MCF 10A (cell line): ENCODE data around the gene ENOSF1. TPM values are rescaled to one million over a fixed set of nuclear protein-coding genes. Genes with fewer than 3 reads are reported as not detected.
"Not testable (repeated sequence)": the region's sequence is repeated elsewhere in the genome, so short reads cannot be mapped to it uniquely, and the experiment has no call there.

ENCODE experiments used
- BruUV-seq: library from RNA; stranded (reverse); fragments of 400-500 nt; replicated peaks from 2 replicates; lab custom pipeline; 2021; lab: Mats Ljungman, UMichigan
- CTCF ChIA-PET: fragments of 300-600 bp; sonication (Branson Sonifier 250); formaldehyde crosslinking; extraction: SDS; loops from one replicate; lab custom pipeline; 2021; ENCODE audit warnings: antibody characterized with exemption, inconsistent platforms; lab: Yijun Ruan, JAX
- POLR2A ChIA-PET: fragments of 300-600, 350-650 bp; sonication (Branson Sonifier 250); formaldehyde crosslinking; extraction: SDS; loops from one replicate; lab custom pipeline; 2020; ENCODE audit warnings: antibody characterized with exemption, inconsistent platforms; lab: Yijun Ruan, JAX
- DNase-seq: peaks from one replicate; pipeline ENCODE4 v3.0.0-alpha.2; 2018; ENCODE audit not compliant: unreplicated experiment
- H3K27ac Mint-ChIP-seq: one replicate; pipeline ENCODE4 v1.8.0; 2022; ENCODE audit warnings: mild to moderate bottlenecking, low read depth, mixed read lengths; ENCODE audit not compliant: unreplicated experiment
- H3K27me3 Mint-ChIP-seq: one replicate; pipeline ENCODE4 v1.8.0; 2022; ENCODE audit warnings: mixed read lengths; ENCODE audit not compliant: insufficient read depth, unreplicated experiment
- H3K36me3 Mint-ChIP-seq: one replicate; pipeline ENCODE4 v1.8.0; 2022; ENCODE audit warnings: mild to moderate bottlenecking, moderate library complexity, mixed read lengths; ENCODE audit not compliant: insufficient read depth, unreplicated experiment
- H3K4me1 Mint-ChIP-seq: one replicate; pipeline ENCODE4 v1.8.0; 2022; ENCODE audit warnings: mixed read lengths; ENCODE audit not compliant: insufficient read depth, unreplicated experiment
- H3K4me3 Mint-ChIP-seq: one replicate; pipeline ENCODE4 v1.8.0; 2022; ENCODE audit warnings: mild to moderate bottlenecking, moderate library complexity, mixed read lengths; ENCODE audit not compliant: unreplicated experiment
- H3K9me3 Mint-ChIP-seq: one replicate; pipeline ENCODE4 v1.8.0; 2022; ENCODE audit warnings: mixed read lengths; ENCODE audit not compliant: unreplicated experiment
- intact Hi-C: fragments of 100-400 bp; cut with micrococcal nuclease; formaldehyde crosslinking; loops from 2 replicates; pipeline ENCODE4 v1.14.1; 2022
- total RNA-seq: library from RNA; stranded (reverse); gene quantifications from 2 replicates; pipeline ENCODE4 v1.2.3, GENCODE V29; 2022
- TF ChIP-seq, protein P1 (sequence below): fragments of 200-600 bp; IDR thresholded peaks from one replicate; pipeline ENCODE4 v1.8.0; 2022; ENCODE audit warnings: antibody characterized with exemption, mild to moderate bottlenecking; ENCODE audit not compliant: unreplicated experiment

ENOSF1 gene
- total RNA-seq, 1 experiment from 2014 or later: 106 TPM

DNA sequence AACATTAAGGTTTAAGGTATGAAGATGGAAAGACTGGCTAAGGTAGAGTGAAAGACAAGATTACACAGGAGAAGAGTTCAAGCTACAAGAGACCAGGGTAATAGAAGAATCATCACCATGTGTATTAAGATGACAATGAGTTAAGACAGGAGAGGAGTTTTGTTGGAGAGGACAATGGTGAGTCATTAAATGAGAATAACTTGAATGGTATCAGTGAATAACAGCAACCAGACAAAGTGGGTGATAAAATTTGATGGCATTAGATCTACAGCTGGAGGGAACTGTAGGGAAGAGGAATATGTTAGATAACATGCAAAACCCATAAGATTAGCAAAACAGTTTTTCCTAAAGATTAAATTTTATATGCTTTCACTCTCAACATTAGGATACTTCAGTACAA is 18.8 kb upstream of the ENOSF1 start:
- peaks cover 8% of the 10 kb centered on the region for H3K4me1 Mint-ChIP-seq

DNA sequence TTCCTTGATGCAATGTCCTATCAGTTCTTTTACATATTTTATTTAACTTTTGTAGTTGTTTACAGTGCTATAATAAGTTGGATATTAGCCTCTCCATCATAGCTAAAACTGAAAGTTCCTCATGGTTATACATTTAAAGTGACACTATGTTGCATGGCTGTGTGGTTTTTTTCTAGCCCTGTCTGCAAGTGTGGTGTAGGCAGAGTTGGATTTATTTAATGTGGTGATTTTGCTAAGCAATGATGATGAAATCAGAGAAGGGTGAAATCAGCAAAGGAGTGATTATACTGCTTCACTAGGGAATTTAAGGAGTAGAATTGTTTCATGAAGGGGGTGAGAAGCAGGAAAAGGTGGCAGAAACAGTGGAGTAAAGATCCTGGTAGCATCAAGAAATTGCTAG is 18.3 kb upstream of the ENOSF1 start:
- ChIA-PET POLR2A (no interaction called here), CTCF (interaction anchor here (1.2 to 2.6 kb wide), 3 partner anchors 11 to 109 kb away, joined by 5 to 10 read pairs (median 8); no protein-coding TSS in a partner anchor)
- Mint-ChIP-seq H3K4me1 (peaks cover 8% of the 10 kb centered on the region), H3K27me3 (no peaks in the 10 kb centered on the region), H3K4me3 (no peak overlapping the region), H3K27ac (no peak overlapping the region), H3K36me3 (peaks cover 69% of the 10 kb centered on the region), H3K9me3 (no peaks in the 10 kb centered on the region)
- BruUV-seq: no TSS peak
- intact Hi-C loops: no loop called here
- TF ChIP-seq, protein P1, sequence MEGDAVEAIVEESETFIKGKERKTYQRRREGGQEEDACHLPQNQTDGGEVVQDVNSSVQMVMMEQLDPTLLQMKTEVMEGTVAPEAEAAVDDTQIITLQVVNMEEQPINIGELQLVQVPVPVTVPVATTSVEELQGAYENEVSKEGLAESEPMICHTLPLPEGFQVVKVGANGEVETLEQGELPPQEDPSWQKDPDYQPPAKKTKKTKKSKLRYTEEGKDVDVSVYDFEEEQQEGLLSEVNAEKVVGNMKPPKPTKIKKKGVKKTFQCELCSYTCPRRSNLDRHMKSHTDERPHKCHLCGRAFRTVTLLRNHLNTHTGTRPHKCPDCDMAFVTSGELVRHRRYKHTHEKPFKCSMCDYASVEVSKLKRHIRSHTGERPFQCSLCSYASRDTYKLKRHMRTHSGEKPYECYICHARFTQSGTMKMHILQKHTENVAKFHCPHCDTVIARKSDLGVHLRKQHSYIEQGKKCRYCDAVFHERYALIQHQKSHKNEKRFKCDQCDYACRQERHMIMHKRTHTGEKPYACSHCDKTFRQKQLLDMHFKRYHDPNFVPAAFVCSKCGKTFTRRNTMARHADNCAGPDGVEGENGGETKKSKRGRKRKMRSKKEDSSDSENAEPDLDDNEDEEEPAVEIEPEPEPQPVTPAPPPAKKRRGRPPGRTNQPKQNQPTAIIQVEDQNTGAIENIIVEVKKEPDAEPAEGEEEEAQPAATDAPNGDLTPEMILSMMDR: no peak
- no peak for DNase-seq

More for the DNA sequence above, 18.8 kb upstream of the ENOSF1 start:
- POLR2A ChIA-PET: no interaction called here
- Mint-ChIP-seq H3K36me3 (peaks cover 72% of the 10 kb centered on the region), H3K4me3 (no peak overlapping the region), H3K27me3 (no peaks in the 10 kb centered on the region), H3K9me3 (no peaks in the 10 kb centered on the region), H3K27ac (no peak overlapping the region)
- BruUV-seq: no TSS peak
- intact Hi-C loops: no loop called here
- CTCF ChIA-PET: interaction anchor here (0.7 to 3.0 kb wide), 5 partner anchors 10 to 108 kb away, joined by 3 to 10 read pairs (median 8); no protein-coding TSS in a partner anchor
- TF ChIP-seq, protein P1: no peak
- no peak for DNase-seq

DNA sequence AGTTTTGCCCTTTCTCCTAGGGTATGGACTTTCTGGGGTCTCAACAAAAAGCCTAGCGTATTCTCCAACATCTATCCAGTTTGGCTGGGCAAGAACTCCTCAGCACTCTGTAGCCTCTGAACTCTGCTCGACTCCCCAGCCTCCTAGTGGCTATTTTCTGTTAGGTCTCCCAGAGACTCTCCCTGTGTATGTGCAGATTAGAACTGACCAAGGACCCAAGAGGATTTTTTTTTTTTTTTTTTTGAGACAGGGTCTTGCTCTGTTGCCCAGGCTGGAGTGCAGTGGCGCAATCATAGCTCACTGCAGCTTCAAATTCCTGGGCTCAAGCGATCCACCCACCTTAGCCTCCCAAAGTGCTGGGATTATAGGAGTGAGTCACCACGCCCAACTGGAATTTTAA is 17.7 kb upstream of the ENOSF1 start:
- POLR2A ChIA-PET, H3K4me3 Mint-ChIP-seq, H3K9me3 Mint-ChIP-seq, H3K4me1 Mint-ChIP-seq, intact Hi-C loops, H3K27ac Mint-ChIP-seq, H3K27me3 Mint-ChIP-seq, BruUV-seq: not testable (repeated sequence)
- CTCF ChIA-PET: interaction anchor here (1.8 kb wide), 1 partner anchor 11 kb away, joined by 5 read pairs; no protein-coding TSS in a partner anchor
- H3K36me3 Mint-ChIP-seq: peaks cover 73% of the 10 kb centered on the region
- peak; percentile 11 for DNase-seq

DNA sequence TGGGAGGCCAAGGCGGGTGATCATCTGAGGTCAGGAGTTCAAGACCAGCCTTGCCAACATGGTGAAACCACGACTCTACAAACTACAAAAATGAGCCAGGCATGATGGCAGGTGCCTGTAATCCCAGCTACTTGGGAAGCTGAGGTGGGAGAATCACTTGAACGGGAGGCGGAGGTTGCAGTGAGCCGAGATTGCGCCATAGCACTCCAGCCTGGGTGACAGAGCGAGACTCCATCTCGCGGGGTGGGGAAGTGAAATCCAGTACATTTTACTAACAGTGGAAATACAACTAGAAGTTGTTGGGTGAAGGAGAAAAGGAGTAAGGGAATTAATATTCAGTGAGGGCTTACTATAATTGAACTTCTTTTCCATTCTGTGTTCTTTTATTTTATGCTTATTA is 13.2 kb upstream of the ENOSF1 start:
- Mint-ChIP-seq H3K27me3 (no peaks in the 10 kb centered on the region), H3K4me3 (no peak overlapping the region), H3K4me1 (peaks cover 2% of the 10 kb centered on the region), H3K36me3 (peaks cover 61% of the 10 kb centered on the region), H3K27ac (no peak overlapping the region), H3K9me3 (no peaks in the 10 kb centered on the region)
- BruUV-seq: no TSS peak
- TF ChIP-seq, protein P1: no peak
- CTCF ChIA-PET: interaction anchor here (0.6 to 1.4 kb wide), 4 partner anchors 12 to 106 kb away, joined by 3 to 6 read pairs (median 4); no protein-coding TSS in a partner anchor
- no peak for DNase-seq
- intact Hi-C loops: no loop called here
- POLR2A ChIA-PET: no interaction called here
